Keratinocyte (primary cell): ENCODE data around the gene DMRTA2. TPM values are rescaled to one million over a fixed set of nuclear protein-coding genes. Genes with fewer than 3 reads are reported as not detected.
A peak's percentile ranks its signal among the peaks of the same experiment; 100 is the strongest.

Experiments
- DNase-seq: peaks from one replicate; pipeline ENCODE4 v3.0.0-alpha.2; 2011; ENCODE audit warnings: low read depth, missing footprints, low spot score
- FAIRE-seq: peaks from 2 replicates; lab custom pipeline; 2011; peaks lifted over from hg19 to GRCh38; lab: Jason Lieb, UNC
- H2AFZ ChIP-seq: 2 replicates; pipeline ENCODE4 v1.6.0; 2012; ENCODE audit warnings: low read length, control low read depth, inconsistent platforms; ENCODE audit not compliant: control insufficient read depth
- H3K27ac ChIP-seq: 2 replicates; pipeline ENCODE4 v1.5.1; 2011; ENCODE audit warnings: low read length; ENCODE audit not compliant: control insufficient read depth, insufficient read depth
- H3K27me3 ChIP-seq: 3 replicates; pipeline ENCODE4 v1.6.0; 2011; ENCODE audit warnings: low read length; ENCODE audit not compliant: control insufficient read depth, insufficient read depth; ENCODE audit errors: extremely low read depth
- H3K36me3 ChIP-seq, 2 experiments: 2 replicates in 1 of 2; 3 replicates in 1 of 2; pipeline ENCODE4 v1.5.1; 2011; ENCODE audit warnings: low read length in 2 of 2, mild to moderate bottlenecking in 1 of 2; ENCODE audit not compliant: control insufficient read depth in 2 of 2, insufficient read depth in 2 of 2; ENCODE audit errors: extremely low read depth in 1 of 2
- H3K4me1 ChIP-seq: 3 replicates; pipeline ENCODE4 v1.5.1; 2011; ENCODE audit warnings: low read length; ENCODE audit not compliant: control insufficient read depth, insufficient read depth; ENCODE audit errors: extremely low read depth
- H3K4me2 ChIP-seq: 3 replicates; pipeline ENCODE4 v1.6.0; 2011; ENCODE audit warnings: low read depth, low read length; ENCODE audit not compliant: control insufficient read depth, insufficient read depth; ENCODE audit errors: extremely low read depth
- H3K4me3 ChIP-seq, 3 experiments: fragments of 200-600 bp in 1 of 3; sonication (generic) in 1 of 3; 2 replicates in 2 of 3; 3 replicates in 1 of 3; pipeline ENCODE4 v1.5.1; 2011 to 2016; ENCODE audit warnings: low read length in 3 of 3, mild to moderate bottlenecking in 3 of 3, control low read depth in 2 of 3, inconsistent platforms in 1 of 3, low read depth in 1 of 3, mixed read lengths in 1 of 3, mixed run types in 1 of 3, moderate library complexity in 1 of 3; ENCODE audit not compliant: control insufficient read depth in 2 of 3, insufficient read depth in 2 of 3; ENCODE audit errors: extremely low read depth in 1 of 3
- H3K79me2 ChIP-seq: 2 replicates; pipeline ENCODE4 v1.6.0; 2012; ENCODE audit warnings: low read length; ENCODE audit not compliant: control insufficient read depth, insufficient read depth
- H3K9ac ChIP-seq: 3 replicates; pipeline ENCODE4 v1.6.0; 2011; ENCODE audit warnings: low read length; ENCODE audit not compliant: control insufficient read depth, insufficient read depth; ENCODE audit errors: extremely low read depth
- H3K9me1 ChIP-seq: 3 replicates; pipeline ENCODE4 v1.6.0; 2011; ENCODE audit warnings: low read length; ENCODE audit not compliant: control insufficient read depth, insufficient read depth; ENCODE audit errors: extremely low read depth
- H3K9me3 ChIP-seq: 2 replicates; pipeline ENCODE4 v1.5.1; 2012; ENCODE audit warnings: low read depth, low read length; ENCODE audit not compliant: control insufficient read depth
- H4K20me1 ChIP-seq: 3 replicates; pipeline ENCODE4 v1.6.0; 2011; ENCODE audit warnings: low read length; ENCODE audit not compliant: control insufficient read depth, insufficient read depth; ENCODE audit errors: extremely low read depth
- CTCF ChIP-seq, 3 experiments: IDR thresholded peaks in 1 of 3; conservative IDR thresholded peaks in 1 of 3; optimal IDR thresholded peaks in 1 of 3; 2 replicates in 2 of 3; 3 replicates in 1 of 3; pipeline versions ENCODE3 to v1.5.1; 2011; ENCODE audit warnings: low read length in 3 of 3, mild to moderate bottlenecking in 3 of 3, moderate library complexity in 2 of 3, control low read depth in 1 of 3, inconsistent platforms in 1 of 3; ENCODE audit not compliant: insufficient read depth in 2 of 3; ENCODE audit errors: extremely low read depth in 1 of 3
- EZH2 ChIP-seq: IDR thresholded peaks from one replicate; pipeline ENCODE4 v1.6.1; 2012; ENCODE audit warnings: inconsistent platforms, mild to moderate bottlenecking, low read length, moderate library complexity
- dilution Hi-C: fragments of 300-500 bp; cut with MboI; formaldehyde crosslinking; loops from one replicate; pipeline ENCODE4 v1.7.0; 2020; ENCODE audit warnings: low sequenced_read_pairs; ENCODE audit not compliant: extremely low pct_ligation_motif_present
- polyA plus RNA-seq, 5 experiments: library from polyadenylated mRNA; depleted of rRNA in 3 of 5; stranded (reverse) in 3 of 5; stranded (forward) in 1 of 5; unstranded in 1 of 5; fragments of >200 nt; gene quantifications; 1 replicate in 1 of 5; 2 replicates in 3 of 5; 3 replicates in 1 of 5; pipeline versions ENCODE4 v1.2.1 to v1.2.3, GENCODE V29; 2011 to 2012; ENCODE audit warnings: missing spikeins in 2 of 5, low read depth in 1 of 5, low replicate concordance in 1 of 5

The DMRTA2 gene
- polyA plus RNA-seq, 1 donor (not counting 4 experiments of a cell fraction or from before 2014, with no cell fraction given): 0.01 TPM

GRCh38 chr1:50424045-50424883, 1.0 kb upstream of the DMRTA2 start:
- H3K27ac ChIP-seq: no peak overlapping the region
- FAIRE-seq: no peak

GRCh38 chr1:50423670-50424000, 392 bp upstream of the DMRTA2 start:
- no peak for DNase-seq
- H2AFZ ChIP-seq: no peak overlapping the region
- H4K20me1 ChIP-seq: peaks cover 10% of the 10 kb centered on the region
- dilution Hi-C loops: no loop called here
- no peaks in the 10 kb centered on the region for H3K9me1 ChIP-seq
- H3K4me2 ChIP-seq: peak overlapping the region; percentile 48
- no peak for FAIRE-seq
- no peaks in the 10 kb centered on the region for H3K36me3 ChIP-seq
- no peaks in the 10 kb centered on the region for H3K79me2 ChIP-seq
- H3K9me3 ChIP-seq: no peaks in the 10 kb centered on the region
- no peak overlapping the region for H3K27ac ChIP-seq
- no peak overlapping the region for H3K9ac ChIP-seq
- H3K27me3 ChIP-seq: peaks cover 100% of the 10 kb centered on the region
- no peaks in the 10 kb centered on the region for H3K4me1 ChIP-seq
- no peak for TF ChIP-seq CTCF (optimal IDR thresholded peaks at IDR 0.05 in 1 of 3, IDR thresholded peaks at IDR 0.05 in 1 of 3, conservative IDR thresholded peaks at IDR 0.05 in 1 of 3; ENCODE audit: extremely low read depth in 1 of 3, insufficient read depth in 2 of 3, low read length in 3 of 3)
- peak; percentile 0 for TF ChIP-seq EZH2
- peak overlapping the region in 1 of 3 experiments; percentile 22 for H3K4me3 ChIP-seq

More at GRCh38 chr1:50424045-50424883, 1.0 kb upstream of the DMRTA2 start:
- peak; percentile 87 for TF ChIP-seq EZH2
- no peak for TF ChIP-seq CTCF (optimal IDR thresholded peaks at IDR 0.05 in 1 of 3, IDR thresholded peaks at IDR 0.05 in 1 of 3, conservative IDR thresholded peaks at IDR 0.05 in 1 of 3; ENCODE audit: extremely low read depth in 1 of 3, insufficient read depth in 2 of 3, low read length in 3 of 3)
- Histone ChIP-seq H3K4me2 (peak overlapping the region; percentile 35), H3K79me2 (no peaks in the 10 kb centered on the region), H3K27me3 (peaks cover 100% of the 10 kb centered on the region), H3K4me1 (no peaks in the 10 kb centered on the region), H3K9ac (no peak overlapping the region), H3K9me3 (no peaks in the 10 kb centered on the region), H3K4me3 (peak overlapping the region in 1 of 3 experiments; percentile 11), H4K20me1 (peaks cover 10% of the 10 kb centered on the region), H3K36me3 (no peaks in the 10 kb centered on the region), H2AFZ (no peak overlapping the region), H3K9me1 (no peaks in the 10 kb centered on the region)
- dilution Hi-C loops: no loop called here
- no peak for DNase-seq
